ENCODE data around the gene TSSK2.

The TSSK2 gene

DNA sequence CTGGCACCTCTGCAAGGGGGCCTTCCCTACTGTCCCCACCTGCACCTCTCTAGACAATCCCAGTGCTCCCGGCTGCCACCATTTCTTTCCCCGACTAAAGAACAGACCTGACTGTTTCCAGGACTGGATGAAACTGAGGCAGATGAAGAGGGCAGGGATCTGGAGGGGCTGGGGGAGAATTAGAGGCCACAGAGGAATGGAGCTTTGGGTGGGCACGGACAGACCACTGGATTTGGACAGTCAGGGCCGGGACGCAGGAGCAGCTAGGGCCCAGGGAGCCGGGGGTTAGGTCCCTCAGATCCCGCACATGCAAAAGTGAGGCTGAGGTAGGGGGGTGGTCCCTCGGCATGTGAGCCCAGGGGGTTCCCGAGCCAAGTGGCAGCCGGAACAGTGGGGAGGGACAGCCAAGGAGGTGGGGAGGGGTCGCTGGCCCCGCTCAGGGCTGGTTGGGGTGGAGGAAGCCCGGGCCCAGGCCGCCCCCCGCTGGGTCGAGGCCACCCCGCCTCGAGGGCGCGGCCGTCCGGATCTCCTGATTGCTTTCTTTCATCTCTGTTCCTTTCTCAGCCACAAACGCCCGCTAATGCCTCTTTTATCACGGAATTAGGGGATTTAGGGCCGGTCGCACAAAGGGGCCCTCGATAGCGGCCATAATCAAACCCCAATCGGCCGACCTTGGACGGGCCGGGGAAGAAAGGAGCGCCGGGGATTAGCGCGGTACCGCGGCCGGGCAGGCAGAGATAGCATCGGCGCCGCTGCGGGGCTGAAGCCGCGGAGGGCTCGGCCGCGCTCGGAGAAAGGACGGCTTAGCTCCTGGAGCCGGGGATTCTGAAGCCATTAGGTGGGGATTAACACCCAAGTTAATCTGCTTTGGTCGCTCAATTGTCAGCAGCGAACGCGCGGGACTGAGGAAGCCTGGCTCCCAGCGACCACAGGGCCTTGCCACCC is 38.2 kb downstream of the TSSK2 start:
- no peak for DNase-seq (ENCODE audit: low spot score)

DNA sequence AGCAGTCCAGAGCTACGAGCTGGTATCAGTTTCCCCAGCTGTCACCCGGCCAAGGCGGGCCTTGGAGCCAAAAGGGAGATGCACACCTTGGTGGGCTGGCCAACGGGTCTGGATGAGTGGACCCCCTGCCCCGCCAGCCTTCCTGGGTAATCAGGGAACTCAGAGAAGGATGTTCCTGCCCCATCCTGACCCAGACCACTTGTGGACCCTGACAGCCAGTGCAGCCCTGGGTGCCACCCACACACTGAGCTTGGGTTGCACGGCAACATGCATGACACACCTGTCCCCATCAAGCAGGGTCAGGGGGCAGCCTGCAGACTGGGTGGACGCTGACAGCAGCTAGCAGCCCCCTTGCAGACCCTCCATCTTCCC is 38.8 kb downstream of the TSSK2 start:
- no peak for DNase-seq (ENCODE audit: low spot score)

DNA sequence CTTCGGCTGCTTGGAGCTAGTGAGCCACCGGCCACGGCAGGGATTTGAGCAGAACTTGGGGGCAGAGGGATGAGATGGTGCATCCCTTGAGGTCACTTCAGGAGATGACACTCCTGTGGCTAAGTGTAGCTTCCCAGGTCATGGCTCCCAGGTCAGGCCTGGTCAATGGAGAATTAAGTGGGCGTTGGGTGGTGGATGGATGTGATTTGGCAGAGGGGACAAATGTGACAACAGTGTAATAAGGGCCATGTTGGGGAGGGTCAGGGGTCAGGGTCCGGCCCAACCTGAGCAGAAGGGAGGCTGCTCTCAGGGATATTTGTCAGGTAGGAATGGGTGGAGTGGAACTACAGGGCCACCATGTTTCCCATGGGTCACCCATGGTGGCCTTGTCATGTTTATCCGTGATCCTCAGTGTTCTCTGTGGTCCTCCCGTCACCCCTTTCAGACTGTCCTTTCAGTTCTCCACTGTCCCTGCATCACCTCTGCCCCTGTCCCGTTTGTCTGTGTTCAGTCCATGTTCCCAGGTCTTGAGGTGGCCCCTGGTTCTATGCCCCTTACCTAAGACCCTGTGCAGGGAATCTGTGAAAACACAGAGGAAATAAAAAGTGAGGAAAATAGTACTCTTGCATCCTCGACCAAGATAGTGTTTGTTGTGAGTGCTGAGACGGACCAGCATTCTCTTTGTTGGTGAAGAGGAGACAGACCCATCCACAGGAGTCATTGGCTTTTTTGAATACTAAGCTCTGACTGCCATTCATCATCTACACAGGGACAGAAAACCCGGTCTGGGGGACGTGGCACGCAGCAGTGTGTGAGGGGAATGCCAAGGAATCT is 41.3 kb downstream of the TSSK2 start:
- DNase-seq (ENCODE audit: low spot score), result no peak

DNA sequence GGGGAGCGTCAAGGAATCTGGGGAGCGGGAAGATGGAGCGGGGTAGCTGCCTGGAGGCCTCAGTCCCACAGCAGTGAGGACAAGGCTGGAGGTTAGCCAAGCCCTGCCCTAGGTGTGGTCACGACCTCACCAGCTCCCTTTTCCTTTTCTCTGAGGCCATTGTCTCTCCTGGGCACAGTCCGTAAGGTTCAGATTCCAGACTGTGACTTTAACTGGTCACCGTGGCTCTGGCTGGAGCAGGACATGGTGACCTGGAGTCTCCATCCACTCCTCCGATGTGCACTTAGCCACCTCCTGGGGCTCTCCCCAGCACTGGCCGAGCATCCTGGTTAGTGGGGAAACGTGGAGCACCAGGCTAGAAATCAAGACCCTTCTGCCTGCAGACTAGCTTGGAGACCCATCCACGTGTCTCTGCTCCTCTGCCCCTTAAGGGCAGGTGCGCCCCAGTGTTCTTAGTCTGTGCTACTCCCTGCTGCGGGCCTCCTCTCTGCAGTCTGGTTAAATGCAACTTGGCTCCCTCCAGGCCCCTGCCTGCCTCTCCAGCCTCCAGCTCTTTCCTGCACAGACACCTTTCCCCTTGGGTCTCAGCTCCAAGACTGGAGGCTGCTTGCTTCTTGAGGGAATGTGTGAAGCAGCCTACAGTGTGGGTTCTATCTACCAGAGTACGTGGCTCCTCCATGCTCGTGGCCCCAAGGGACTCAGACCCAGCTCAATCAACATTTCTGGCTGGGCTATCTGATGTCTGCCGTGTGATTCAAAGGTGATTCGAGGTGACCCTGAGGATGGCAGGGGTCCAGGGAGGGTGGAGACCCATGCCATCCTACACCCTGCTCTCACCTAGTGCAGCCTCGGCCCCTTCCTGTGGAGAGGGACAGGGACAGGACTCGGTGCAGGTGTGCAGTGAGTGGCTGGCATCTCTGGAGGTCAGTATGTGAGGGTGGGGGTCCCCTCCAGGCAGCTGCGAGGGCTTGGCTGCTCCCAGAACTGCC is 42.2 kb downstream of the TSSK2 start:
- DNase-seq (ENCODE audit: low spot score), result no peak

DNA sequence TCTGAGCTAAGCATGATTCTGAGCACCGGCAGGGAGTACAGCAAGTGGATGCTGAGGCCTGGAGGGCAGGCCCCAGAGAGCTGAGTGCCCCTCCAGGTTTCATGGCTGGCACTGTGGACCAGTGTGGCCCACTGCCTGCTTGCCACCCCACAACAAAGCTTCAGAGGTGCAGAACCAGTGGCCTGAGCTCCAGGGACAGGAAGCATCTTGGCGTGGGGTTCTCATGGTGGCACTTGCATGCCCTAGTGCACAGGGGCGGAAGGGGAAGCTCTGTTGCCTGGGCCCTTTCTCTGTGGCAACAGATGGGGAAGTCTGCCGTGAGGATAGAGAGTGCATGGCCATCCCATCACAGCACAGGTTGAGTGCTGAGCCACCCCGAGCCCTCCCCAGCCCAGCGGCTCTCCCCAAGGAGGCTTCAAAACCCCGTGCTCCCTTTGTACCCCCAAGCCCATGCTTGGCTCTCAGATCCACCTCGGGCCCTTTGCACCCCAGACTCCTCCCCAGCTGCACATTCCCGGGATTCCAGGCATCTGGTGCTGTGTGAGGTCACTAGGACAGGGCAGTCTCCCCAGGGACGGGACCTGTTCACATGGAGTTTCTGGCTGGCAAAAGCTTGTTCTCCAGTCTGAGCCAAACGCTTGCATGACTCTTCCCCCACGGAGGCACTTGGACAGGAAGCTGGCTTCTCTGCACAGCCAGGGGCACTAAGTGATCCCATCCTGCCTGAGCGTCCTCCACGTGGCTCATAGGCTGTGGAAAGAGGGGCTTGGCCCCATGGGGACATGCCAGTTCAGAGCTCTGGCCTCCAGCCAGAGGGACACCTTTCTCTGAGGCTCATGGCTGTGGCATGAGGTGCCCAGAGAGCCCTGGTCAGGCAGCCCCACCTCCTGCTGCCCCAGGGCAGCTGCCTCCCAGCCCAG is 43.3 kb downstream of the TSSK2 start:
- peak; percentile 56 for DNase-seq (ENCODE audit: low spot score)

DNA sequence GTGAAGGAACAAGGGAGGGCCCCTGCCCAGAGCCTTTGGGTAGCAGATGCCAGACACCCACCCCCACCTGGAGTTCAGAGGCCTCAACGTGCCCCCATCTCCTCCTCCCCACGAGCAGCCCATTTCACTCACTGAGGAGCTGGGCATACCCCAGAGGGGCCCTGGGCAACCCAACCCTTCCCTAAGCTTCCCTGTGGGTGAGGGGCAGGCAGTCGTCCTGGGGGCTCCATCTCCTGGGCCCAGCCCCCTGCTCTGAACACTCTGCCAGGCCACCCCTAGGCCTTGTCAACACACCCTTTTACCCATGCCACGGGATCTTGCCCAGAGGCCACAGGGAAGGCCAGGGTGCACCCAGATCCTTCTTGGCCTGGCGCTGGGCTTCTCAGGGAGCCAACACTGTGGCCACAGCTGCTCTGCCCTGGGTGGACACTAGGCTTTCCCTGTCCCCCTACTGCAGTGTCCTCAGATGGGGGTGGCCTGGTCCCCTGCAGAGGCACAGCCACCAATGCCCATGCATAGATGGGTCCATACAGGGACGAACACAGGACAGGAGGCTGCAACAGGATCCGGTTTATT is 44.0 kb downstream of the TSSK2 start:
- no peak for DNase-seq (ENCODE audit: low spot score)

DNA sequence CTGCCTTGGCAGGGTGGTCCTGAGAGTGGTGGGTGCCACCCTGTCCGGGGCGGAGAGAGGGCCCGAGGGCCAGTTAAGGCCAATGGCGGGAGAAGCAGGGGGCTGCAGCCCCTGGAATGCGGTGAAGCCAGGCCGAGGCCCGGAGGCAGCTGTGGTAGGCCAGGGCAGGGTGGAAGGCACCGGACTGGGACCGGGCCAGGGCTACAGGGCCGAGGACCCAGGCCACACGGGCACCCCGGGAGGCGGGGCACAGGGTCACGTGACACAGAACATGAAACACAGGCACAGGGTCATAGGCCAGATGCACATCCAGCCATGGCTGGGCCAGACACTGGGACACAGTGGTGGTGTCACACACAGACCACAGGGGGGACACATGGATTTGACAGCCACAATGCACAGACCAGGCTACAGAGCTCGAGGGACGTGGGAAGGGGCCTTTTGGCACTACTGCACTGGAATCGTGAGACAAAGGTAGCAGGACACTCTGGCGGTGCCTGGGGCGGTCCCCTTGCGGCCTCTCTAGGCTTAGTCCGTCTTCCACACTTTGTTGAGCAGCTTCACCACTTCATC is 44.6 kb downstream of the TSSK2 start:
- DNase-seq (ENCODE audit: low spot score), result no peak

DNA sequence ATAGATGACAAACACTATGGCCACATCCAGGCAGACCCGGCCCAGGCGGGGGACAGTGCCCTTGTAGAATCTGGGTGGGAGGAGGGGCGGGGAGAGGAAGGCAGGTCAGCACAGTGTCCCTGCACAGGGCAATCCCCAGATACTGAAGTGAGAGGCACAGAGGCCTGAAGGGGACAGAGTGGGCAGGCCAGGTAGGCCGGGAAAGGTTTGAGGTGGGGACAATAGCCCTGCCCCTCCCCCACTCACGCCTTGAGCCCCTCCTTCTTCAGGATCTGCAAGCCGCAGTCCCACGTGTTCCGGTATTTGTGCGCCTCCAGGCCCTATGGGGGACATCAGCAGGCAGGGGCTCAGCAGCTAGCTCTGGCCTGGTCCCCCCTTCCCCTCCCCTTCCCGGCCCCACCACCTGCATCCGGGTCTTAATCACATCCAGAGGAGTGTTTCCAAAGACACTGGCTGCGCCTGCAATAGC is 45.1 kb downstream of the TSSK2 start:
- DNase-seq (ENCODE audit: low spot score), result no peak

DNA sequence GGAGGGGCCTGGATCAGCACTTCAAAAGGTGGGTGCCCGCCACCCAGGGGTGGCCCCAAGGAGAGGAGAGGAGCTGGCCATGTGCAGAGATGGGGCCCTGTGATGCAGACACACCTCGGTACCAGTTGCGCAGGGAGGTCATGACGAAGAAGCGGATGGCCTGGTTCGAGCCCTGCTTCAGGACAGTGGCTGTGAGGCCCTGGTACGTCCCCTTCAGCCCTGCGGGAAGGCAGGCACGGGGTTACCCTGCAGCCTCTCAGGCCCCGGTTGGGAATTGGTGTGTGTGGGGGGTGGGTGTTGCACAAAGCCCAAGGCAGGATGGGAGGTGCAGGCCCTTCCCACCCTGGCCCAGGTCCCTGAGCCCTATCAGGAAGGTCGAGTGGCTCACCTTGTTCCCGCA is 45.6 kb downstream of the TSSK2 start:
- DNase-seq (ENCODE audit: low spot score), result no peak

DNA sequence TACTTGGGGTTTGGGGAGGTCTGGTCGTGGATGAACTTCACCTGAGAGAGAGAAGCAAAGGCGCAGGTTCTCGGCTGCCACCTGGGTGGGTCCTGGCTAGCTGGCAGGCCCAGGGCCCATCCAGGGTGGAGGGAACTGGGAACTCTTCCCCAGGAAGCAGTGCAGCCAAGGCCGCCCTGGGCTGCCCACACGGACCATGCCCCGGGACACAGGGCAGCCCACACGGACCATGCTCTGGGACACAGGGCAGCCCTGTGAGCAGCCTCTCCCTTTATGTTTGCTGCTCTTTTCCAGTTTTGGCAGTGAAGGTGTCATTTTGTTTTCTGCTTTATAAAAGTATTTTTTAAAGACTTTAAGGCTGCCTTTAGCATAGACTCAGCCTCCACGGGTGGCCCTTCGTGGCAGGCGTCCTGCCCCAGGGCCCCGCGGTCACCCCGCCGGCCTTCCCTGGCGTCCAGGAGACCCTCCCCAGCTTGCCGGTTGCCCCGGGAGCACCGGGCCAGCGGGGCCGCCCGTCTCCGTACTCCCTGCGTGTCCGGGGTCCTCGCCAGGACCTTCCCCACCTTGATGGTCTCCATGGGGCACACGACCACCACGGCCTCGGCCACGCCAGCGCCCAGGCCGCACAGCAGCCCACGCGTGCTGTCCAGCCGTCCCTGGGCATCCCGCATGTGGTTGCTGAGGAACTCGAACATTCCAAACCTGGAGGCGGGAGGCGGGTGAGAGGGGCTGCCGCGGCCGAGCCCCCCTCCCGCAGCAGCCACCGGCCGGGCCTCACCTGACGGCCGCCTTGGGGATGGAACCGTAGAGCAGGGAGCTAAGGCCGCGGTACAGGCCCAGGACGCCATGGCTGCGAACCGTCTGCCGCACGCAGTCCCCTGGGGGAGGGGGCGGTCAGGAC is 46.3 kb downstream of the TSSK2 start:
- no peak for DNase-seq (ENCODE audit: low spot score)

DNA sequence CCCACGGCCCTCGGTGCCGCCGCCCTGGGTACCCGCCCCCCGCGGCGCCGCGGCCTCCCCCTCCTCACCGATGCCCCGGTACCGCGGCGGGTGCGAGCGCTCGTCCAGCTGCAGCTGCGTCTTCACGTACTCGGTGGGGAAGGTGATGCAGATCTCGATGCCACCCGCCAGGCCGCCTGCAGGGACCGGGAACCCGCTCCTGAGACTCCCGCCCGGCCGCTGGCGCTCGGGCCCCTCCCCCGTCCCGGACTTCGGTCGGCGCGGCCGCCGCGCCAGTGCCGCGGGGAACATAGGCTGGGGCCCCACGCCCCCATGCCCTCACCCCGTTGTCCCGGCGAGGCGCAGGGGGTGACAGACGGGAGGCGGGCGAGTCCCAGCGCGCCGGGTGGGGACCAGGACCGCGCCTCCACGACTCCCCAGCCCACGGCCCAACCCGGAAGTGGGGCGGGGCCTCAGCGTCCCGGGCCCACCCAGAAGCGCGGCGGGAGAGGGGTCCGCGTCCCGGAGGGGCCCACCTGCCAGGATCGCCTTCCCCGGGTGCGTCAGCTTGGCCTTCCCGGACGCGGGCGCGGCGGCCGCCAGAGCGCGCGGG is 47.1 kb downstream of the TSSK2 start:
- peak; percentile 60 for DNase-seq (ENCODE audit: low spot score)

DNA sequence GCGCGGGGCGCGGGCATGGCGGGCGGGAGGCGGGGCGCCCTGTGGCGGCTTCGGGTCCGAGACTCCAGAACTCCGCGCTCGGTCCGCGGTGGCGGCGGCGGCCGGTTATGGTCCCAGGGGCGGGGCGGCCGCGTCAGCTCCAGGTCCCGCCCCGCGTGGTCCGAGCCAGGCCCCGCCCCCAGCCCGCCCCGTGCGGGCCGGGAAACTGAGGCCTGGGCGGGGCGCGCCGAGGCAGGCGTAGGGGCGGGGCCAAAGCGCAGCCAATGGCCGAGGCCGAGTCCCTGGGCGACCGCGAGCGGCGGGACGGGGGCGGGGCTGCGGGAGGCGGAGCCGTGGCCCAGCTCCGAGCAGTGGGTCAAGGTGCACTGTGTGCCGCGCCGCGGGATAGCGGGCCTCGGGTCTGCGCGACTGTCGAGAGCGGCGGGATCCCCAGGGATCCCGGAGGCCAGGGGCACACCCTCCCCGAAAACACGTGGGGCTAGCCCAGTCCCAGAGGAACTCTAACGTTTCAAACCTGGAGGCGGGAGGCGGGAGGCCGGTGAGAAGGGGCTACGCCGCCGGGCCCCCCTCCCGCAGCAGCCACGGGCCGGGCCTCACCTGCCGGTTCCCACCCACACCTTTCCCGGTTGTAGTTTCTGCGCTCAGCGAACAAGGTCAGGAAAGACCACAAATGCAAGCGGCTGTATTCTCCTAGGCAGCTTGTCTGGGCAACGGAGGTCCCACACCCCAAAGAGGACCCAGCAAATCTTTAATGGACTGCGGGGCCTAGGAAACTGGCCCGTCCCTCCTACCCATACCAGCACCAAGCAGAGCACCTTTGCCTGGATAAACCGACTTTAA is 47.8 kb downstream of the TSSK2 start, which contains the start of gene SLC25A1:
SLC25A1 (minus strand) TSS at position 80 of the 840 bp plus-strand sequence; CDS start at position 17, 63 bp downstream.
- peak; percentile 97 for DNase-seq (ENCODE audit: low spot score)

DNA sequence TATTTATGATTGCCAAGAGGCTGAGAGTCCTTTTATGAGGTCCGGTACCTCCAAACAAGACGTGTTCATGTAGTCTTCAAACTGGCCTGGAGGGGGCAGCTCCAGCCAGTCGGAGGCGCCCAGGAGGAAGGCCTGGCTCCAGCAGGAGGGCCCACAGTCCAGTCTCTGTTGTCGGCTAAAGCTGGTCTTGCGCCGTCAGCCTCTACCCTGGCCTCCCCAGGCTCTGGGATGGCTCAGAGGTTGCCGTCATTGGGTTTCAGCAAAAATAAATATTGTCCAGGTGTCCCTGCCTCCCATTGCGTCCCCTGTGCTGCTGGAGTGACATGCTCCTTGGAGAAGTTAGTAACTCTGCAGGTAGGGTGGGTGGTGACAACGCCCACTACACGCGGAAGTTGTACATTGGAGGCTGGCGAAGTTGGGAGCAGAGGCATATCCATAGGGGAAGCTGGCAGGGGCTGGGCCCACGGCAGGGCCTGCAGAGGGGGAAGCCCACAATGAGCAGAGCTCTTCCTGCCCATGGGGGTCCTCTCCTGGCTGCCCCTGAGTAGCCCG is 48.5 kb downstream of the TSSK2 start:
- DNase-seq (ENCODE audit: low spot score), result peak; percentile 87

DNA sequence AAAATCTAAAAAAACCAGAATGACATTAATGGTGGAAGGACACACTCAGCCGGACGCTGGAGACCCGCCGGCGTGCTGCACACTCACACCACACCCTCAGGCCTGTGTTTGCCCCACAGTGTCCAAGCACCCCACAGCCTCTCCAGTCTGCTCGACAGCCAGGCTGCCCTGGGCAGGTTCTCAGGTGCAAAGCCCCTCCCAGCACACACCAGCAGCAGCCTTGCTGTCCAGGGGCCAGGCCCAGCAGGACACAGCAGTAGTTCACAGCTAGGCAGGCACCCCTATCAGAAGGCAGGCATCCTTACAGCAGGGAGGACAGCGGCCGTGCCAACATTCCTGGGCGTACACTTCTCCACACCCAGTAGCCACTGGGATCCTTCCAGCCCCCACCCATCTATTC is 49.1 kb downstream of the TSSK2 start:
- DNase-seq (ENCODE audit: low spot score), result no peak

DNA sequence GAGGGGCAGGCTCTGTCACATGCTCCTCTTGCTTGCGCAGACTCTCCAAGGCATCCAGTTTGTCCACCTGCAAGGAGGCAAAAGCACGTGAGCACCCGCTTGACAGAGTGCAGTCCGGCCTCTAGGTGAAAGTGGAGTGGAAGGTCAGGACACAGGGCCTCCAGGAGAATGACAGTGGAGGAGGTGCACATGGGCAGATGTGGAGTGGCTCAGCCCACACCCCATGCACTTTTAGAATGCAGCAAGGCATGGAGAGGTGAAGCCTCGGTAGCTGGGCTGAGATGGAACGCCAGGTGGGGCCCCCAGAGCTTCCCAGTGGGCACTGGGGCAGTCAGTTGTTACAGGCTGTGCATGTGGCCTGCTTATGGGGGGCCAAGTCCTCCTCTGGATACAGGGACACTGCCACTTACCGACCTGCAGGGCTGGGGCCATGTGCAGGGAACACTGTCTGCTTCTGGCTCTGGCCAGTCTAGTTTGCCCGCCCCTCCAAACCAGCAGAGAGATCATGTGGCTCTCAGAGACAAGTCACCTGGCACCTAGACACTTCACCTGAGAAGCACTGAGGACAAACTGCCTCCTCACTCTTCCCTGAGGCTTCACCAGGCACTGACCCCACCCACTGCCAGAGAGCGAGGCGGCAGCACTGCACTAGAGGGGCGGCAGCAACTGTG is 49.8 kb downstream of the TSSK2 start:
- DNase-seq (ENCODE audit: low spot score), result no peak

DNA sequence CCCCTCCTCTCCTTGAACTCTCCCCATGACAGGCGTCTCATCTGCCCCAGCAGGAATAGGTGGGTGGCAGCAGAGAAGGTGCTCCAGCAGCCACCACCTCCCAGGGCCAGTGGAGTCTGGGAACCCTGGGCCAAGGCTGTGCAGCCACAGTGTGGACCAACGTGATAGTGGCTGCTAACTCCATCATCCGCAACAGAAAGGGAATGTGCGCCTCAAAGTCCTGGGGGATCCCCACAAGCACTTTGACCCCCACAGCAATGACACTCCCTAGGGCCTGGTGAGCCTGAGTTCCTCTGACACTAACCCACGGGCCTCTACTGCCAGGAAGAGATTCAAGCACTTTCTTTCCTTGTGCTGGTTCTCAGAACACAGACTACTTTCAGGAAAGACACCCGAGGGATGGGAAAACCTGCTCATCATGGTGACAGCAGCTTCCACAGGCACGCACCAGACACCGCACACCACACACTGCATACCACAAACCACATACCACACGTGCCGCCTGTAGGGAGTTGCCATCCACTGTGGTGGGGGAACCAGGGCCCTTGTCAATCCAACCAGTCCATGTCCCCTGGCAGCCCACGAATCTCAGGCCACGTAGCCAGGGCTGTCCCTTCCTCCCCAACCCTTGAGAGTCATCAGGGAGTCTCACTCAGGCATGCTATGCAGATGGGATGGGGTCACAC is 50.8 kb downstream of the TSSK2 start:
- no peak for DNase-seq (ENCODE audit: low spot score)

Data from AG20443 (cell line).